Stimulated activated CD8-positive, alpha-beta memory T cell treated with anti-CD3 and anti-CD28 coated beads, Interleukin-15, amount 100 ng/mL, for 24 hours (primary cell): ENCODE measurements around the gene PIWIL1.

Source experiments
- DNase-seq: peaks from one replicate; pipeline ENCODE4 v3.0.0-alpha.2; 2020; ENCODE audit warnings: low read depth

Gene PIWIL1

GRCh38 chr12:130374083-130374482, 36.4 kb downstream of the PIWIL1 start:
- DNase-seq: no peak

GRCh38 chr12:130375296-130376287, 37.9 kb downstream of the PIWIL1 start:
- DNase-seq: no peak

DNA sequence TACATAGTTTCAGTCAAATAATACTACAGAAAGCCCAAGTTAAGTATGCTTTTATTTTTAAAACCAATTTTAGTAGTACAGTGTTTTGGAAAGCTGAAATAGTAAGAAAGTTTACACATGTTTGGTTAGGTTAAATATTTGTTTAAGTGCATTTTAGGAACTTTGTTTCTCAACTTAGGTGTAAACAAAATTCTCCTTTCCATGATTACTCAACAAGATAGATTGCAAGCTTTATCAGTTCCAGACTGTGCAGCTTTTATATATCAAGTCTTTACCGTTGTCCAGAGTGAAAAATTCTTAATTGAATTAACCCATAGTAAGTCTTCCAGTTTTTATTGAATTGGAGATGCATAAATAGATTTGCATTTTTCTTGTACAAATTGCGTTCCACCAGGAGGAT, 45.1 kb downstream of the PIWIL1 start:
- DNase-seq: no peak

DNA sequence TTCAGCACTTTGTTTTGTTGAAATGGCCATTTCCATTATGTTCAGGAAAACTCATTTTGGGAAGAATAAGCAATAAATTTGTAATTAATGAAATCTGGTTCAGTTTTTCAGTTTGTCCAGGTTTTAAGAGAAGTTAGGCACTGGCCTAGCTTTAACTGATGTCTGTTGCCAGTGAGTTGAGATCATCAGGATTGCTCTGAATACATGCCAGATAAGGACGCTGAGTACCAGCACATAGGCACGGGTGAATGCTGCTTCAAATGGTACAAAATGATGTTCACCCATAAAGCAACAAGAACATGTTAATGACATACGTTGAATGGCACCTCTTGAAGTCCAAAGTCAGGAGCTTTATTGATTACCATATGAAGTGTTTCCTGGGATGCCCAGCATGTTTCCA, 46.5 kb downstream of the PIWIL1 start:
- DNase-seq: no peak

- DNase-seq: no peak
Observed at GRCh38 chr12:130385193-130385592, 47.5 kb downstream of the PIWIL1 start.

DNA sequence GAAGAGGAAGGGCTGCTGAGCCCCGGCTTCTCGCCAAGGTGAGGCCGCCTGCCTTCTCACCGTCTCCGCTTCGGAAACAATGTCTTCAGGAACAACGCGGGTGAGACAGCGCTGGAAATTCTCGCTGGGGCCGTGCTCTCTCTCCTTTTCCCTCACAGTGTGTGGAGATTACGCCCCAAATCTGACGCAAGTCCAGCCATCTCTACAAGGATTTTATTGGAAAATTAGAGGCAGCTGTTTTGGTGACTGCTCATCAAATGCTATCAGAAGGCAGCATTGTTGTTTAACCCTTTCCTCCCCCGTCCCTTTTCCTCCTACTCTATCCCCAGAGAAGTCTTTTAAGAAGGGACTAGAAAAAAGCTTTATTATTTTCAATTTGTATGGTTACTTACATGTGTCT, 53.5 kb downstream of the PIWIL1 start:
- no peak for DNase-seq

DNA sequence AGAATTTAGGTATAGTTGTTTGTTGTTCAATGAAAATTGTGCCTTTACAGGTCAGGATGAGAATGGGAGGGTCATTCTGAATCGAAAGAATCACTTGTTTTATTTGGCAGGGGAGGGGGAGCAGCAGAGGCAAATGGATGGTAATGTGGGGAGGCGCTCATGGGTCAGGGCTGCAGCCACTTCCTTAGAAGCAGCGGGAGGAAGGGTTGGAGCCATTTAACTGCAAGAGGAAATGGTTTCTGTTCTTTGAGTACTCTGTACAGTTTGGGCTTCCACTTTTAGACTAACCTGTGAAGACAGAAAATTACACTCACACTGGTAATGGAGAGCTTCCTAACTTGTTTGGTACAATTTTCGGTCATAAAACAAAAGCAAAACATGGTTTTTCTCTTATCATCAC, 57.2 kb downstream of the PIWIL1 start:
- DNase-seq: no peak

DNA sequence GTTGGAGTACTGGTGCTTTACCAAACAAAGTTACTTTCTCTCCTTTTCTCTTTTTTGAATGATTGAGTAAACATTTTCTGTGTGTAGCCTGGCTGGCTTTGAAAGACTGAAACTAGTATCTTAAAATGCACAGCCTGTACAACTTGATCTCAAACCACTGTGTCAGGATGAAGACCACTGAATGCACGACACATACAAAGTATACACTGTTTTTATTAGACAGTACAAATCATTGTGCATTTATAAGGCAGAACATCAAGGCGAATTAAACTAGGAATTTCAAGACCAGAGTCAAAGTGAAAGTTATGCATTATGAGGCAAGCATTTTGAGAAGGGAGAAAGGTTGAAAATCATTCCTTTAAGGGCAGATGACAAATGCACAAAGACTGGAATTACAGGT, 59.0 kb downstream of the PIWIL1 start:
- DNase-seq: no peak

DNA sequence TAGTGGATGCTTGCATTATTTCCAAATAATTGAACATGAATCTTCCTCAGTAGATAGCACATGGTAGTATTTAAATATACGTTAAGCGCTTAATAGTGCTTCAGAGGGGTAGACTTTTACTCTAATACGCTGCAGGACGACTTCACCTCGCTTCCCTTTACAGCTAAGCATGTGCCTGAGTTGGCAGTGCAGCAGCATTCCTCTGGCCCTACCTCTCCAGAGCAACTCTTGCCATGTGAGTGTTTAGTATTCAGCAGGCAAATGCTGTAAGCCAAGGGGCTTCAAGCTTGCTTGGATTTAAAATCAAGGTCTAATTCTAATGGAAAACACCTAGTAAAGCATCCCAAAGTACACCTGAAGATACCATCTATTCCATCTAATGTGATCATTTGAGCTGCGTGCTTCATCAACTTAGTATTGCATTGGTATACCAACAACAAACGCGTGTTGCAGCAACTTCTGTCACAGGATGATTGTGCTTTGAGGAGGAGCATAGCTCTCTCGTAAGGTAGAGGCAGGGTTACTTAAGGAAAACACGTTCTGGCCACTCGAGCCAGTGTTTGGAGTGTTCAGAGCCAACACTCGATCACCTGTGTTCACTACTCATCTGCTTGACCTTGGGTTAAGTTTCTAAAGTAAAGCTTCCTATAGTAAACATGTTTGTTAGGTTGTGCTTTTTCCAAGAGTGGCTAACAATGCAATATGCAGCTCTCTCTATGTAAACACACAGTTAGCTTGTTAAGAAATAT, 60.6 kb downstream of the PIWIL1 start:
- DNase-seq: no peak

DNA sequence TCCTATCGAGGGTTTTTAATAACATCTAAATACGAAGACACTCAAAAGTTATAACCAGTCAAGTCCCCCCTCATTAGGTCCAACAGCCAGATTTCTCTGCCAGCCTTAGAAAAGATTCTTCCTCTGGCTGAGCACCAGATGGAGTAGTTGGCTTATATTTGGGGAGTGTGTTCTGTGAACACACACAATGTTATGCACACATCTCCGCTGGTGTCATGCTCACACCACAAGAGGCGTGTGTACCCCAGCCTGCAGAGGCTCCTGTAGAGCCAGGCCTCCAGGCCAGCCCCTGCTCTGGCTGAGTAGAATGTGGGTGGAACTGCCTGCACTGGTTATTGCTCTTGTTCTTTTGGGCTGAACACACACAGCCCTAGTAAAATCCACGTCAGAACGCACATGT, 64.0 kb downstream of the PIWIL1 start:
- DNase-seq: no peak

DNA sequence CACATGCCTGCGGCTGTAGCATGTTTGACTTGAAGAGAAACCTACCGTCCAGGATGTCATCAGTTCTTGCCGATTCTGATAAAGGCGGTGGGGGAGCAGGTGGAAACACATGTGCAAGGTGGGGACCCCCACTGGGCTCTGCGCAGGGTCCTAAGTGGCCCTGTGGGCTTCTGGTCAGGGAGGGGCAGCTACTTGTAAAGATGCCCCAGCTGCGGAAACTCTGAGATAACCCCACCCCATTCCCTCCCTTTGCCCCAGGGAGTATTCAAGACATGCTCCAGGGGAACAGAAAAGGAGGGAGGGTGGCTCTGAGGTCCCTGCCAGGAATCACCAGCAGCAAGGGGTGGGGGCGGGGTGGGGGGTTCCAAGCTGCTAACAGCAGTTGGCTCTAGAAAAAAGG, 67.6 kb downstream of the PIWIL1 start:
- DNase-seq: no peak

GRCh38 chr12:130412384-130412783, 74.7 kb downstream of the PIWIL1 start:
- no peak for DNase-seq

- no peak for DNase-seq
Observed at GRCh38 chr12:130413909-130414308, 76.2 kb downstream of the PIWIL1 start.

DNA sequence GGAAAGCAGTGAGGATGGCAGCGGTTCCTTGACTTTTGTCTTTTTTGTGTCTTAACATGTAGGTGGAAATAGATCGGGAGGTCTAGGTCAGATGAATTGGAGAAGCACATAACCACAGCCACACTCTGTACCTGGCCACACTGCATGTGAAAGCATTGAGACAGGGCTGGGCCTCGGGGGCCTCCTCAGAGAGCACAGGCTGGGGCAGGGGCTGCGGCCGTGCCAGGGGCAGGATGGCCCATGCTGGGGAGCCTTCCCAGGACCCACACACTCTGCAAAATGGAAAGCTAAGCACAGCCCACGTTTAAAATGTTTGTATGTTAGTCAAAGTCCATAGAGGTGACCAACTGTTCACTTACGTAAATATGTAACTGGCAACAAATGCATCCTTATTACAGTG, 76.7 kb downstream of the PIWIL1 start:
- no peak for DNase-seq

- DNase-seq: no peak
Observed at GRCh38 chr12:130418251-130418650, 80.6 kb downstream of the PIWIL1 start.

DNA sequence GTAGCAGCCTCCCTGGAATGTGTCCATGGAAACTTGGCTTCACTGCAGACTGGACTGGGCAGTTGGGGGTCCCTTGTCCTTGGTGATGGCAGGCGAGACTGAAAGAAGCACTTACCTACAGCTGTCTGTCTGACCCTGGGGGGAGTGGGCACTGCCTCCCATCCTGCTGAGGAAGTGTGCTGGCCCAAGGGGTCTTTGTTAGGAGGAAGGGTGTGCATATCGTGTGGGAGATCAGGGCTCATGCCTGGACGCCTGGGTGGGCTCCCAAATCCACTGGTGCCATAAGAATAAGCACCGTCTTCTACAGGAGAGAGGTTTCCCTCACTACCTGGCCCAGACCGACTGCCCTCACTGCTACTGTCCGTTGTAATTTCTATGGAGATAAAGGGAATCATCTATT, 81.4 kb downstream of the PIWIL1 start:
- DNase-seq: no peak

GRCh38 chr12:130420071-130420470, 82.4 kb downstream of the PIWIL1 start:
- no peak for DNase-seq

GRCh38 chr12:130421896-130422295, 84.2 kb downstream of the PIWIL1 start:
- DNase-seq: no peak
